Stimulated activated CD4-positive, alpha-beta T cell treated with anti-CD3 and anti-CD28 coated beads, TNF-alpha, amount 100 ng/mL, for 4 hours (primary cell): ENCODE data around the gene SNRNP200.

Source experiments
- DNase-seq, 3 experiments: peaks; one replicate each; pipeline ENCODE4 v3.0.0-alpha.2; 2020; ENCODE audit warnings: low read depth in 3 of 3

The SNRNP200 gene

GRCh38 chr2:96305091-96305978 is at the start of gene SNRNP200:
Gene SNRNP200 (minus strand): TSS chr2:96305546. CDS start chr2:96305437, 109 bp downstream.
- DNase-seq = peak; percentile 78 to 87 (median 81)

- no peak for DNase-seq
Observed at GRCh38 chr2:96354492-96354891, 49.1 kb upstream of the SNRNP200 start.

- DNase-seq = no peak
Observed at GRCh38 chr2:96353606-96354101, 48.3 kb upstream of the SNRNP200 start.

DNA sequence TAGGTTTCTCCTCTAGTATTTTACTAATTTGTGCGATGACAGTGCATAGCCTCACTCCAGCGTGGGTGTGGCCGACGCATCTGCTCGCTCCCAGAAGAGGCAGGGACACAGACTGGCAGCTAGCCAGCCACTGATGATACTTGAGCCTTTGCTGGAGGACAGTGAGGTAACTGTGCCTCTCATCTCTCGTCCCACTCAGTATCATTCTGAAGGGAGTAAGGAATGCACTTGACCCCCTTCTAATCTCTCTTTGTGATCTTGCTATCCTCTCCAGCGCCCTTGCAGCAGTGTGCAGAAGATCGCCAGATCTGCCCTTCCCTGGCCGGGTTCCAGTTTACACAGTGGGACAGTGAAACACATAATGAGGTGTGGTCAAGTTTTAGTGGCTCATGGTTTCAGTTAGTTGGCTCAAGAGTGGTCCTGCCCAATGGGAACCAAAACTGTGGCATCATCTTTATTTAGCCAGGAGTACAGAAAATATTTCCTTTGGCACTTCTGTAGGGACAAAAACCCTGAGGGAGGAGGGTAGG is 47.8 kb upstream of the SNRNP200 start:
- DNase-seq = no peak

DNA sequence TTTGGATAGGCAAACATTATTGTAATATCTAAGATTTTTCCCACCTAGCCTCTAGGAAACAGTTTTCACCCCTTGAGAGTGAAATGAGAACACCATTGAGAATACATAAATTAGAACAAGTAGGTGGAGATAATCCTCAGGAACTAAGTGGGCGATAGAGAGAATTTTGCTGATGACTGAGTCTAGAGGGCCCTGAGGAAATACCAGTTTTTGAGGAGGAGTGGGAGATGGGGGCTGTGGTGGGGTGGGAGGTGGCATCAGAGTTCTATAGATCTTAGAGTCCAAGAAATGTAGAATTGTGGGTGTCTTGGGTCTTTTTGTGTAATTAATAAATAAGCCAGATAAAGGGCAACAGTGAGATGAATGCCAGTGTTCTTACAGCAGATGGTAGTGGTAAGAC is 42.0 kb upstream of the SNRNP200 start:
- DNase-seq = no peak

GRCh38 chr2:96345868-96346462 is 40.6 kb upstream of the SNRNP200 start:
- DNase-seq = no peak

DNA sequence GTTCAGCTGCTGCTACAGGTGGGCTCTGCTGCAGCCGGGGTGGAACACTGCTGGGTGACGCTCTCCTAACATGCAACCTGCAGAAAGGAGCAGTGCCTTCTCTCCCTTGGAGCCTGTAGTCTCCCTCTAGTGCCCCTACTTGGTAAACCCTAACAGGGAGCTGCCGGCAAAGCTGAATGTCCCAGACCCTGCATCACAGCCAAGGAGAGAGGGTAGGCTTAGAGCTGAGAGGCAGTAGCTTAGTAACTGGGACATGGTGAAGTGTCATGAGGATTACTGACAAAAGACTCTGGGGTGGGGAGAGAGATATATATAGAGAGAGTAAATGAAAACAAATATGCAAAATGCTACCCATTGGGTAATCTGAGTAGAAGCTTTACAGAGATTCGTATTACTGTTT is 40.1 kb upstream of the SNRNP200 start:
- no peak for DNase-seq

GRCh38 chr2:96344011-96344410 is 38.7 kb upstream of the SNRNP200 start:
- DNase-seq = no peak

DNA sequence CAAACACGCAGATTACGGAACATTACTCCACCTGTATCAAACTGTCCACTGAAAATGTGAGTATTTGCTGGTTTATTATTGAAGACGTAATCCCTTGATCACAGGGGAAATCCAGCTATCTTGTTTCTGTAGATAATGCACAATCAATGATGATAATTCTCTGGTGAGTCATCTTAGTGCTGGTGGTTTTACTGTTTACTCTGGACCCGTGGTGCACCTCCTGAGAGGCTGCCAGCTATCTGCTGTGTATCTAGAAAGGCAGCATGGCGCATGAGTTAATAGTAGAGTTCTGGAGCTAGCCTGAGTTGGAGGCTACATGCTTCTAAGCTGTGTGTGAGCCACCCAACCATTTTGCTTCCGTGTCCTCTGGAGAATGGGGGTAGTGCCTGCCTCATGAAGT is 36.7 kb upstream of the SNRNP200 start:
- no peak for DNase-seq

DNA sequence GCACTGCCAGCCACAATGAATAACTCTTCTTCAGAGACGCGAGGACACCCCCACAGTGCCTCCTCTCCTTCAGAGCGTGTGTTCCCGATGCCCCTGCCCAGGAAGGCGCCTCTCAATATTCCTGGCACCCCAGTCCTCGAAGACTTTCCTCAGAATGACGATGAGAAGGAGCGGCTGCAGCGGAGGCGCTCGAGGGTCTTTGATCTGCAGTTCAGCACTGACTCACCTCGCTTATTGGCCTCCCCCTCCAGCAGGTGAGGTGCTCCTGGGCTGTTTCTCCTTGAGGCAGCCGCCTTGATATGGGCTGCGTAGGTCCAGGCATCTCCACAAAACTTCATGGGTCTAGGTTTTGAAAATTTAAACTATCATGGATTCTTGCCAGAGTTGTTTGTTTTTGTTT is 36.3 kb upstream of the SNRNP200 start:
- DNase-seq = no peak

DNA sequence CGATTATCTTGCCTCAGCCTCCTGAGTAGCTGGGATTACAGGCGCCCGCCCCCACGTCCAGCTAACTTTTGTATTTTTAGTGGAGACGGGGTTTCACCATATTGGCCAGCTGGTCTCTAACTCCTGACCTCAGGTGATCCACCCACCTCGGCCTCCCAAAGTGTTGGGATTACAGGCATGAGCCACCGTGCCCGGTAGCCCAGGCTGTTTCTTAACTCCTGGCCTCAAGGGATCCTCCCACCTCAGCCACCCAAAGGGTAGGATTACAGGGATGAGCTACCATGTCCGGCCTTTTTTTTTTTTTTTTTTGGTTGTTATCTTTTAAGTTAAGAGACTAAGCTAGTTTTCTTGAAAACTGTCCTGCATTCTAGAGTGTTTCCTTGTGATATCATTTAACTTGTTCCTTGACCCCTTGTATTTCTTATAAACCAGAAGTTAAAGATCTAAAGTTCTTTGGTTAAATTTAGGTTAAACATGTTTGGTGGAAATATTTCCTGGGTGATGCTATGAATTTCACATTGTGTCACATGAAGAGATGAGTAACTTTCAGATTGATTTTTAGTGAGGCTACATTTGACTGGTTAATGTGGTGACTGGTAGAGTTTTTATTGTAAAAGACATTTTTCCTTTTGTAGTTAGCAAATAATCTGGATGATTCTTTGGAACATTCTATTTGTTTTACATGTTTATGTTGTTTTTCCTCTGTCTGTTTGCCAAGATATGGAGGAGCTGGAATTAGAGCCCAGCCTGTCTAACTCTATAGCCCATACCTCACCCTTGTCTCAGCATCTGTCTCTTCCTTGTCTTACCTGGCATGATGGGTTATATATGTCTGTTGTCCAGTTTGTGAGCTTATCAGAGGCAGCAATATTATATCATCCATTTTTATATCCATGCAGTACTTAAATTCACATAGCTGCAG is 35.4 kb upstream of the SNRNP200 start:
- DNase-seq = no peak

DNA sequence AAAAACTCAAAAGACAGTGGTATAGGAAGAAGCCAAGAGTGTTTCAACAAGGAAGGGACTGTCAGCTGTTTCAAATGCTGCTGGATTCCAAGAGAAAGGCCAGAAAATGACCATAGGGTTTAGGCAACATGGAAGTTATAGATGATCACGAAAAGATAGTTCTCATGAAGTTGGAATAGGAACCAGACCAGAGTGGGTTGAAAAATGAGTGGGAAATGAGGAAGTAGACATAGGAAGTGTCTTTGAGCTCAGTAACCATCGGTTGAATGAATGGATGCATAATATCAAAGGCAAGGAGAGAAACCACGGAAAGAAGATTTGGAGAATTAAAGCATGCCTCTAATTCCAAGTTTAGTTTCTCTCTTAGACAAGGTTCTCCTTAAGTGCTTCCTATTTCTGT is 31.5 kb upstream of the SNRNP200 start:
- DNase-seq = no peak

DNA sequence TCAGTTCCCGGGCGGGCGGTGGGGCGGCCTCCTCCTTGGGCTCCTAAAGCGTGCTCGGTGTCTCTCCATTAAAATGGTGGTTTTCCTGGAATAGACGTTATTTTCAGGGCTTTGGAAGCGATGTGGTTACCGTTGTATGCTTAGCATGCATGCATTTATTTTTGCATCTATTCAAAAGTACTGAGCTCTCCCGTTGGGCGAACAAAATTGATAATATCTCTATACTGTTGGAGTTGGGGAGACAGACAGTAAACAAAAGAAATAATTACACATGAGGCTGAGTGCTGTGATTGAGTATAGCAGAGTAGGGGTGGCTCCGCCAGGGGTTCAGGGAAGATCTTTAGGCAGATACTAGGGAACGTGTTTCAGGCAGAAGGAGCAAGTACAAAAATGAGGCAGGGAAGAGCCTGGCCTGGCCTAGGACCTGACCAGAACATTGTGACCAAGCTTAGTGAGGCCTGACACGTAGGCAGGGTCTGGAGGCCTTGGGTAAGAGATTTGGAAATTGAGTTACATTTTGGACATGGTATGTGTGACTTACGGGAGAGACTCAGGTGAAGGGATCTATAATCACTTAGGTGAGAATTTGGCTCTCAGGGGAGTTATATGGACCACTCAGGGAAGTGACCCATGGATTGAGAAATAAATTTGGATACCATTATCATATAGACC is 30.9 kb upstream of the SNRNP200 start:
- DNase-seq = no peak

GRCh38 chr2:96333708-96334107 is 28.4 kb upstream of the SNRNP200 start:
- DNase-seq = no peak

GRCh38 chr2:96330407-96330806 is 25.1 kb upstream of the SNRNP200 start:
- DNase-seq = no peak

DNA sequence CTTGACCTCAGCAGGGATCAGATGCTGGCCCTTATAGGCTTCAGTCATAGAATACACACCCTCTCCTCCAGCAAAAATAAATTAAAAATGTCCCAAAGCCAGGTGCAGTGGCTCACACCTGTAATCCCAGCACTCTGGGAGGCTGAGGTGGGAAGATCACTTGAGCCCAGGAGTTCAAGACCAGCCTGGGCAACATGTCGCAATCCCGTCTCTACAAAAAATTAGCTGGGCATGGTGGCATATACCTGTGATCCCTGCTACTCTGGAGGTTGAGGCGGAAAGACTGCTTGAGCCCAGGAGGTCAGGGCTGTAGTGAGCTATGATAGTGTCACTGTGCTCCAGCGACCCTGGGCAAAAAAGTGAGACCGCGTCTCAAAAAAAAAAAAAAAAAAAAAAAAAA is 24.5 kb upstream of the SNRNP200 start:
- DNase-seq = no peak

DNA sequence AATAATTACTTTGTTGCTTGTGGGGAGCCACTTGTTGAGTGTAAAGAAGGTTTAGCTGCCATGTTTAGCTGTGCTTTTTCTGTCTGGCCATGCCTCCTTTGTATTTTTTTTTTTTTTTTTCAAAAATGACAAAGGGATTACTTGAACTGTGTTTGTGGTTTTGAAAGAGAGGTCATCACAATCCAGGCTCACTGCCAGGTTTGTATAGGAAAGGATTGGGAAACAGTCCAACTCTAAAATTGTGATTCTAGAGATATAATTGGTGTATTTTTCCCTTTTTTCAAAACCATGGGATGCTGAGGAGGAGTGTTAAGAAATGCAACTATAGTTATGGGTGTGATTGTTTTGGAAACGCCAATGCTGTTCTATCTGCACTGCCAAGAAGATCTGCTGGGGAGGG is 24.1 kb upstream of the SNRNP200 start:
- no peak for DNase-seq

- no peak for DNase-seq
Observed at GRCh38 chr2:96326990-96327820, 21.9 kb upstream of the SNRNP200 start.

GRCh38 chr2:96326564-96326963 is 21.2 kb upstream of the SNRNP200 start:
- no peak for DNase-seq

DNA sequence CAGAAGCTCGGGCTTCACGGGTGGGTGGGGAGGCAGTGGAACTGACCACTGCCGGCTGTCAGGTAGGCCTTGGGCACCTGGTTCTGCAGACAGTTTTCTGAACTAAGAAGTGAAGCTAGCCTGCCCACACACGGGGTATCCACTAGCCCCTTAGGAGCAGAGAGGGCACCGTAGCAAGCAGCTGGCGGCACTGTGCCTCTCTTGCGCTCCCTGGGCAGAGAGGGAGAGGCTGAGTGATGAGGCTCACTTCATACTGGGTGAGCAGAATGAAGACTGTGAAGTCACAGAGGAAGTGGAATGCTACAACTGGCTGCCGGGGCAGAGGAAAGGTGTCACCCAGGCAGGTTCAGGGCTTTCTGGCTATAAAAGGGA is 20.5 kb upstream of the SNRNP200 start:
- DNase-seq = peak in 1 of 3 experiments; percentile 20
